Lower lobe of right lung (tissue), 2 donors: ENCODE results near the gene WAC. TPM values are rescaled to one million over a fixed set of nuclear protein-coding genes. Genes with fewer than 3 reads are reported as not detected.

Experiments used
- ATAC-seq, 2 donors: fragments of 200-7000 bp; cut with Tn5 transposase; one replicate each; pipeline ENCODE4 v1.9.1; 2020 to 2022; ENCODE audit warnings: mild to moderate bottlenecking in 2 of 2, moderate library complexity in 2 of 2
- DNase-seq: peaks from one replicate; pipeline ENCODE4 v3.0.0-alpha.2; 2020
- H3K27ac ChIP-seq: fragments of 200-600 bp; one replicate; pipeline ENCODE4 v1.8.0; 2022
- H3K27me3 ChIP-seq: fragments of 200-600 bp; one replicate; pipeline ENCODE4 v1.8.0; 2022; ENCODE audit warnings: low read depth
- H3K36me3 ChIP-seq: fragments of 200-600 bp; one replicate; pipeline ENCODE4 v1.8.0; 2022; ENCODE audit warnings: mild to moderate bottlenecking
- H3K4me1 ChIP-seq: fragments of 200-600 bp; one replicate; pipeline ENCODE4 v1.8.0; 2022
- H3K4me3 ChIP-seq: fragments of 200-600 bp; one replicate; pipeline ENCODE4 v1.8.0; 2022; ENCODE audit warnings: mild to moderate bottlenecking
- H3K9me3 ChIP-seq: fragments of 200-600 bp; one replicate; pipeline ENCODE4 v1.8.0; 2022
- intact Hi-C: fragments of 100-400 bp; cut with DNase I; formaldehyde crosslinking; loops from one replicate; pipeline ENCODE4 v1.11.0; 2022
- total RNA-seq: library from RNA; stranded (reverse); fragmentation: NEBNext Ultra II Directional; extraction: Animal tissue kit (Norgen Biotek cat#: 25700); gene quantifications from one replicate; pipeline ENCODE4 v1.2.1, GENCODE V29; 2021
- TF ChIP-seq, protein P1 (sequence below): fragments of 200-600 bp; IDR thresholded peaks from one replicate; pipeline ENCODE4 v1.8.0; 2022; ENCODE audit warnings: antibody characterized with exemption, mild to moderate bottlenecking
- donor health status: DM: no; HTN: yes; CAD: no; lungs with severe emphysema.

The WAC gene
- total RNA-seq, 1 donor from 2014 or later, result 123 TPM

DNA sequence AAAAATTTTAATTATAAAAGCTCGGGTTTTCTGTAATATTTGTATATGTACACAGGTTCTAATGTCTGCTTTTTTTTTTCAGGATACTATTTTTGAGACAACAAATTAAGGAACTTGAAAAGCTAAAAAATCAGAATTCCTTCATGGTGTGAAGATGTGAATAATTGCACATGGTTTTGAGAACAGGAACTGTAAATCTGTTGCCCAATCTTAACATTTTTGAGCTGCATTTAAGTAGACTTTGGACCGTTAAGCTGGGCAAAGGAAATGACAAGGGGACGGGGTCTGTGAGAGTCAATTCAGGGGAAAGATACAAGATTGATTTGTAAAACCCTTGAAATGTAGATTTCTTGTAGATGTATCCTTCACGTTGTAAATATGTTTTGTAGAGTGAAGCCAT, 86.5 kb downstream of the WAC start:
- DNase-seq, result no peak
- Histone ChIP-seq H3K27ac (no peak overlapping the region), H3K4me3 (no peak overlapping the region), H3K36me3 (peaks cover 57% of the 10 kb centered on the region), H3K27me3 (no peaks in the 10 kb centered on the region), H3K9me3 (no peaks in the 10 kb centered on the region), H3K4me1 (peaks cover 9% of the 10 kb centered on the region)
- intact Hi-C loops, result no loop called here
- ATAC-seq, result no peak
- TF ChIP-seq, protein P1, sequence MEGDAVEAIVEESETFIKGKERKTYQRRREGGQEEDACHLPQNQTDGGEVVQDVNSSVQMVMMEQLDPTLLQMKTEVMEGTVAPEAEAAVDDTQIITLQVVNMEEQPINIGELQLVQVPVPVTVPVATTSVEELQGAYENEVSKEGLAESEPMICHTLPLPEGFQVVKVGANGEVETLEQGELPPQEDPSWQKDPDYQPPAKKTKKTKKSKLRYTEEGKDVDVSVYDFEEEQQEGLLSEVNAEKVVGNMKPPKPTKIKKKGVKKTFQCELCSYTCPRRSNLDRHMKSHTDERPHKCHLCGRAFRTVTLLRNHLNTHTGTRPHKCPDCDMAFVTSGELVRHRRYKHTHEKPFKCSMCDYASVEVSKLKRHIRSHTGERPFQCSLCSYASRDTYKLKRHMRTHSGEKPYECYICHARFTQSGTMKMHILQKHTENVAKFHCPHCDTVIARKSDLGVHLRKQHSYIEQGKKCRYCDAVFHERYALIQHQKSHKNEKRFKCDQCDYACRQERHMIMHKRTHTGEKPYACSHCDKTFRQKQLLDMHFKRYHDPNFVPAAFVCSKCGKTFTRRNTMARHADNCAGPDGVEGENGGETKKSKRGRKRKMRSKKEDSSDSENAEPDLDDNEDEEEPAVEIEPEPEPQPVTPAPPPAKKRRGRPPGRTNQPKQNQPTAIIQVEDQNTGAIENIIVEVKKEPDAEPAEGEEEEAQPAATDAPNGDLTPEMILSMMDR, result no peak

DNA sequence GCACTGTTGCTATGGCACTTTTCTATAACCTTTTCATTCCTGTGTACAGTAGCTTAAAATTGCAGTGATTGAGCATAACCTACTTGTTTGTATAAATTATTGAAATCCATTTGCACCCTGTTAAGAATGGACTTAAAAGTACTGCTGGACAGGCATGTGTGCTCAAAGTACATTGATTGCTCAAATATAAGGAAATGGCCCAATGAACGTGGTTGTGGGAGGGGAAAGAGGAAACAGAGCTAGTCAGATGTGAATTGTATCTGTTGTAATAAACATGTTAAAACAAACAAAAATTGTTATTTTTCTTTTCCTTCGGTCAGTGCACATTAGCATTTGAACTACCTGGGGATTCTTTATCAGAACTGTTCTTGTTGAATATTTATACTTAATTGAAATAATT, 87.3 kb downstream of the WAC start:
- ATAC-seq, result peak; percentile 59 to 66
- intact Hi-C loops, result no loop called here
- H3K36me3 ChIP-seq, result peaks cover 49% of the 10 kb centered on the region

DNA sequence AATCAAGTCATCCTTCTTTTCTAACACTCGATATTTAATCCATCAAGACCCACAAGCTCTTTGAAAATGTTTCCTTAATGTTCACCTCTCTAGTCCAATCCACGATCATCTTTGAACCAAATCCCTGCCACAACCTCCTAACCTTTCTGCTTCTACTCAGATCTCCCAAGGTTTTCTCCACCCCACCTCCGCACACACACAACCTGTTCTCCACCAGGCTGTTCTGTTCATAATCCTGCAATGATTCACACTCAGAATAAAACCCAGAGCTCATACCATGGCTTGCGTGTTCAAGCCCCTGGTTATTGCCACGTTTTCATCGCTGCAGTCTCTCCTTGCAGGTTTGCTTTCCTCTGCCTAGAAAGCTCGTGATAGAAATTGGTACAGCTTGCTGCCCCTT, 90.6 kb downstream of the WAC start:
- no peak for ATAC-seq
- Histone ChIP-seq H3K27me3 (no peaks in the 10 kb centered on the region), H3K9me3 (no peaks in the 10 kb centered on the region), H3K4me1 (peaks cover 9% of the 10 kb centered on the region), H3K4me3 (no peak overlapping the region), H3K36me3 (peaks cover 17% of the 10 kb centered on the region), H3K27ac (no peak overlapping the region)
- intact Hi-C loops, result no loop called here
- TF ChIP-seq, protein P1, result no peak
- DNase-seq, result no peak

More for the DNA sequence above, 87.3 kb downstream of the WAC start:
- TF ChIP-seq, protein P1, result no peak
- no peak for DNase-seq
- Histone ChIP-seq H3K27me3 (no peaks in the 10 kb centered on the region), H3K4me1 (peaks cover 9% of the 10 kb centered on the region), H3K9me3 (no peaks in the 10 kb centered on the region), H3K27ac (no peak overlapping the region), H3K4me3 (no peak overlapping the region)

DNA sequence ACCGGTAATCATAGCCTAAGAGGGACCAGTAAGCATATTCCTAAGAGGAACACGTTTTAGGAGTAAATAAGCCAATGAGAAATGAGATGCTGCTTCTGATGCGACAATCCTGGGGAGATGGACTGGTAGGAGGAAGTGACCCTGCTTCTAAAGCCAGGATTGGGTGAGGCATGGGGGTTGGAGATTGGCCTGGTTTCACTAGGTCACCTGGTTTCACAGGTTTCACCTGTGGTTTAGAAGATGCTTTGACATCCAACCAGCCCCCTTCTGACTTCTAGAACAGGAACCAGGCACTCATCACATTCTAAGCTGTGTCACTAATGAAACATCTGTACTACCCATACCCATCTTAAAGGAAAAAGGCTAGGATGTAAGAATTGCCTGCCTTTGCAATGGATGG, 91.4 kb downstream of the WAC start:
- no peak overlapping the region for H3K27ac ChIP-seq
- H3K27me3 ChIP-seq, result no peaks in the 10 kb centered on the region
- ATAC-seq (no peak), DNase-seq (no peak)
- no peak overlapping the region for H3K4me3 ChIP-seq
- peaks cover 9% of the 10 kb centered on the region for H3K4me1 ChIP-seq
- no peaks in the 10 kb centered on the region for H3K9me3 ChIP-seq
- H3K36me3 ChIP-seq, result peaks cover 8% of the 10 kb centered on the region
- TF ChIP-seq, protein P1, result no peak
- intact Hi-C loops, result no loop called here

DNA sequence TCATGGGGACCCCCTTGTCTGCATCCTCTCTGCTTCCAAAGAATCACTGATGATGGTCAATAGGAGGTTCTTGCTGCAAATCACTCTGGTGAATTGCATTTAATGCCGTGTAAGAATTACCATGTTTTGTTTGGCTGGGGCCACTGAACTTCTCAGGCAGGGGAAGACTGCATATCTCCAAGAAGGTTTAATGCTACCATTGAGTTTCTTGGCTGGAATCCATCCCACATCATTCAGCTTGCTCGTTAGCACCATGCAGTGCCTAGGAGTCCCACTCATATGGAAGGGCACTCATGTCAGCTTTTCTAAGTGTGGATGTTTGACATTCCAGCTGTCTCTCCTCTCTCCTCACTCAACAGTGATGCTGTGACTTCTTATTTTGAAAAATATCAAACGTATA, 94.2 kb downstream of the WAC start:
- ATAC-seq (no peak), DNase-seq (no peak)
- intact Hi-C loops, result no loop called here
- Histone ChIP-seq H3K9me3 (no peaks in the 10 kb centered on the region), H3K4me1 (no peaks in the 10 kb centered on the region), H3K27ac (no peak overlapping the region), H3K4me3 (no peak overlapping the region), H3K27me3 (peaks cover 5% of the 10 kb centered on the region), H3K36me3 (no peaks in the 10 kb centered on the region)
- TF ChIP-seq, protein P1, result no peak
